Right cardiac atrium (tissue), 5 donors: ENCODE data around the gene PEX11G. TPM values are rescaled to one million over a fixed set of nuclear protein-coding genes. Genes with fewer than 3 reads are reported as not detected.

Experiments
- ATAC-seq, 2 donors: fragments of 200-7000 bp; cut with Tn5 transposase; one replicate each; pipeline versions ENCODE4 v1.8.0 to v1.9.1; 2020; ENCODE audit warnings: moderate library complexity in 2 of 2, mild to moderate bottlenecking in 1 of 2
- DNase-seq, 3 donors: peaks; one replicate each; pipeline ENCODE4 v3.0.0-alpha.2; 2020
- H3K27ac ChIP-seq: one replicate; pipeline ENCODE4 v1.5.1; 2013; ENCODE audit warnings: mild to moderate bottlenecking, low read length, control low read depth, moderate library complexity
- H3K27me3 ChIP-seq: one replicate; pipeline ENCODE4 v1.6.1; 2013; ENCODE audit not compliant: control insufficient read depth, insufficient read depth
- H3K4me1 ChIP-seq: one replicate; pipeline ENCODE4 v1.6.1; 2013; ENCODE audit warnings: low read length; ENCODE audit not compliant: control insufficient read depth, insufficient read depth
- H3K4me3 ChIP-seq: one replicate; pipeline ENCODE4 v1.5.1; 2013; ENCODE audit warnings: low read length, control low read depth
- H3K9me3 ChIP-seq: one replicate; pipeline ENCODE4 v1.6.1; 2013; ENCODE audit warnings: low read length; ENCODE audit not compliant: control insufficient read depth
- WGBS: extraction: QIAGEN DNeasy Blood & Tissue Kit; methylation state at CpG from one replicate; pipeline ENCODE4 v1.1.7; 2013; 5-methylcytosine and 5-hydroxymethylcytosine counted together
- intact Hi-C, 4 donors: fragments of 100-400 bp; cut with DNase I; formaldehyde crosslinking; loops; one replicate each; pipeline versions ENCODE4 v1.11.0 to v1.14.0; 2022 to 2023
- polyA plus RNA-seq: library from polyadenylated mRNA; stranded (reverse); fragments of 200-250 nt; gene quantifications from one replicate; pipeline ENCODE4 v1.2.3, GENCODE V29; 2013
- total RNA-seq, 4 donors: library from RNA; stranded (reverse); fragmentation: NEBNext Ultra II Directional; extraction: Animal tissue kit (Norgen Biotek cat#: 25700); gene quantifications; one replicate each; pipeline ENCODE4 v1.2.1, GENCODE V29; 2021
- donor health status: healthy with polysubstance abuse.
- donor health status: DM: no; HTN: yes; CAD: no.
- donor health status: DM: no; HTN: no; CAD: no.
- donor health status: DM: no; HTN: yes; CAD: no; lungs with severe emphysema.
- donor health status: DM: yes; HTN: yes; CAD: no.

Gene PEX11G
- total and polyA plus RNA-seq, 5 donors = 1.5 to 3.2 (median 2.4) TPM

GRCh38 chr19:7506385-7507328 is 17.8 kb upstream of the PEX11G start:
- Histone ChIP-seq H3K9me3 (no peaks in the 10 kb centered on the region), H3K27ac (no peak overlapping the region), H3K4me1 (no peaks in the 10 kb centered on the region), H3K27me3 (no peaks in the 10 kb centered on the region), H3K4me3 (no peak overlapping the region)
- intact Hi-C loops = no loop called here
- ATAC-seq = peak; percentile 92 to 95
- WGBS = 48% methylated on average over 20 of the region's 20 CpGs
- DNase-seq = peak; percentile 90 to 94 (median 92)

- 4% methylated on average over 33 of the region's 33 CpGs for WGBS
- H3K27me3 ChIP-seq = no peaks in the 10 kb centered on the region
- intact Hi-C loops = no loop called here
- H3K27ac ChIP-seq = no peak overlapping the region
- H3K4me1 ChIP-seq = no peaks in the 10 kb centered on the region
- no peaks in the 10 kb centered on the region for H3K9me3 ChIP-seq
- DNase-seq (peak in 2 of 3 donors; percentile 66 to 81), ATAC-seq (peak; percentile 51 to 57)
- H3K4me3 ChIP-seq = peak overlapping the region; percentile 0
Measured at GRCh38 chr19:7505682-7506384, 17.0 kb upstream of the PEX11G start.

- ATAC-seq (no peak), DNase-seq (peak in 1 of 3 donors; percentile 43)
- 48% methylated on average over 19 of the region's 19 CpGs for WGBS
- H3K4me3 ChIP-seq = no peak overlapping the region
- intact Hi-C loops = no loop called here
- H3K4me1 ChIP-seq = no peaks in the 10 kb centered on the region
- no peaks in the 10 kb centered on the region for H3K9me3 ChIP-seq
- no peaks in the 10 kb centered on the region for H3K27me3 ChIP-seq
- no peak overlapping the region for H3K27ac ChIP-seq
Measured at GRCh38 chr19:7505288-7505681, 16.4 kb upstream of the PEX11G start.

GRCh38 chr19:7504684-7505083 is 15.8 kb upstream of the PEX11G start:
- WGBS = 87% methylated on average over 6 of the region's 6 CpGs
- no peaks in the 10 kb centered on the region for H3K27me3 ChIP-seq
- intact Hi-C loops = no loop called here

GRCh38 chr19:7502552-7502951 is 13.7 kb upstream of the PEX11G start:
- Histone ChIP-seq H3K9me3 (no peaks in the 10 kb centered on the region), H3K4me3 (no peak overlapping the region), H3K4me1 (no peaks in the 10 kb centered on the region), H3K27me3 (no peaks in the 10 kb centered on the region), H3K27ac (no peak overlapping the region)
- DNase-seq = peak in 1 of 3 donors; percentile 0
- no peak for ATAC-seq
- intact Hi-C loops = no loop called here
- WGBS = 38% methylated on average over 2 of the region's 2 CpGs

More at GRCh38 chr19:7504684-7505083, 15.8 kb upstream of the PEX11G start:
- H3K9me3 ChIP-seq = no peaks in the 10 kb centered on the region
- no peak overlapping the region for H3K4me3 ChIP-seq
- H3K27ac ChIP-seq = no peak overlapping the region
- H3K4me1 ChIP-seq = no peaks in the 10 kb centered on the region
- ATAC-seq (no peak), DNase-seq (no peak)

- peak; percentile 57 to 79 (median 76) for DNase-seq
- intact Hi-C loops = no loop called here
- Histone ChIP-seq H3K27ac (no peak overlapping the region), H3K27me3 (no peaks in the 10 kb centered on the region), H3K4me3 (peak overlapping the region; percentile 6), H3K4me1 (no peaks in the 10 kb centered on the region), H3K9me3 (no peaks in the 10 kb centered on the region)
- peak; percentile 65 to 70 for ATAC-seq
- 1% methylated on average over 93 of the region's 93 CpGs for WGBS
Measured at GRCh38 chr19:7500811-7501450, 12.1 kb upstream of the PEX11G start.

GRCh38 chr19:7497292-7497691 is 8.5 kb upstream of the PEX11G start:
- 54% methylated on average over 7 of the region's 7 CpGs for WGBS
- DNase-seq (peak in 1 of 3 donors; percentile 10), ATAC-seq (no peak)
- Histone ChIP-seq H3K27me3 (no peaks in the 10 kb centered on the region), H3K9me3 (no peaks in the 10 kb centered on the region), H3K27ac (no peak overlapping the region), H3K4me1 (peaks cover 2% of the 10 kb centered on the region), H3K4me3 (no peak overlapping the region)
- intact Hi-C loops = no loop called here

- 32% methylated on average over 13 of the region's 13 CpGs for WGBS
- H3K27ac ChIP-seq = peak overlapping the region; percentile 90
- H3K4me1 ChIP-seq = peaks cover 2% of the 10 kb centered on the region
- peak; percentile 51 to 89 (median 83) for DNase-seq
- intact Hi-C loops = no loop called here
- H3K27me3 ChIP-seq = no peaks in the 10 kb centered on the region
- H3K4me3 ChIP-seq = no peak overlapping the region
- no peaks in the 10 kb centered on the region for H3K9me3 ChIP-seq
- ATAC-seq = peak; percentile 75 to 90
Measured at GRCh38 chr19:7494416-7495098, 5.7 kb upstream of the PEX11G start.

GRCh38 chr19:7492558-7492957 is 3.7 kb upstream of the PEX11G start:
- Histone ChIP-seq H3K9me3 (no peaks in the 10 kb centered on the region), H3K4me3 (no peak overlapping the region), H3K27me3 (no peaks in the 10 kb centered on the region), H3K4me1 (peaks cover 2% of the 10 kb centered on the region), H3K27ac (no peak overlapping the region)
- intact Hi-C loops = no loop called here
- WGBS = 66% methylated on average over 11 of the region's 11 CpGs
- ATAC-seq = no peak
- no peak for DNase-seq

GRCh38 chr19:7492142-7492541 is 3.3 kb upstream of the PEX11G start:
- H3K4me3 ChIP-seq = no peak overlapping the region
- no peak for DNase-seq
- ATAC-seq = no peak
- H3K4me1 ChIP-seq = peaks cover 2% of the 10 kb centered on the region
- no peaks in the 10 kb centered on the region for H3K9me3 ChIP-seq
- no peaks in the 10 kb centered on the region for H3K27me3 ChIP-seq
- intact Hi-C loops = no loop called here
- 60% methylated on average over 4 of the region's 4 CpGs for WGBS
- H3K27ac ChIP-seq = no peak overlapping the region
